Activated naive CD8-positive, alpha-beta T cell treated with anti-CD3 and anti-CD28 coated beads, Interleukin-2, amount 10 ng/mL, durations not matched to agents 7 days and 5 days (primary cell): ENCODE results near the gene NEURL3. TPM values are rescaled to one million over a fixed set of nuclear protein-coding genes. Genes with fewer than 3 reads are reported as not detected.
"Not testable (repeated sequence)": the region's sequence is repeated elsewhere in the genome, so short reads cannot be mapped to it uniquely, and the experiment has no call there.

Experiments used
- ATAC-seq: fragments of 150-1000 bp; cut with Tn5 transposase; one replicate; pipeline ENCODE4 v1.10.0; 2021; ENCODE audit warnings: low read depth, moderate library complexity
- POLR2A ChIA-PET: fragments of 350-600 bp; sonication (Branson Sonifier 250); formaldehyde crosslinking; loops from one replicate; lab custom pipeline; 2021; ENCODE audit warnings: antibody characterized with exemption; lab: Charles Lee
- DNase-seq: peaks from one replicate; pipeline ENCODE4 v3.0.0; 2021
- H3K27ac Mint-ChIP-seq: one replicate; pipeline ENCODE4 v1.8.0; 2022; ENCODE audit warnings: mild to moderate bottlenecking, mixed read lengths
- H3K27me3 Mint-ChIP-seq: one replicate; pipeline ENCODE4 v1.8.0; 2022; ENCODE audit warnings: mild to moderate bottlenecking, moderate library complexity, mixed read lengths
- H3K36me3 Mint-ChIP-seq: one replicate; pipeline ENCODE4 v1.8.0; 2021; ENCODE audit warnings: mild to moderate bottlenecking, mixed read lengths
- H3K4me1 Mint-ChIP-seq: one replicate; pipeline ENCODE4 v1.8.0; 2021; ENCODE audit warnings: mixed read lengths
- H3K4me3 Mint-ChIP-seq: one replicate; pipeline ENCODE4 v1.8.0; 2022; ENCODE audit warnings: mild to moderate bottlenecking, moderate library complexity, mixed read lengths
- H3K9me3 Mint-ChIP-seq: one replicate; pipeline ENCODE4 v1.8.0; 2021; ENCODE audit warnings: mixed read lengths
- total RNA-seq, 2 experiments: library from RNA; stranded (reverse); gene quantifications; one replicate each; pipeline ENCODE4 v1.2.3, GENCODE V29; 2021

NEURL3 gene, protein sequence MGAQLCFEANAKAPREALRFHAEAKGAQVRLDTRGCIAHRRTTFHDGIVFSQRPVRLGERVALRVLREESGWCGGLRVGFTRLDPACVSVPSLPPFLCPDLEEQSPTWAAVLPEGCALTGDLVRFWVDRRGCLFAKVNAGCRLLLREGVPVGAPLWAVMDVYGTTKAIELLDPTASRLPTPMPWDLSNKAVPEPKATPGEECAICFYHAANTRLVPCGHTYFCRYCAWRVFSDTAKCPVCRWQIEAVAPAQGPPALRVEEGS
- total RNA-seq = under 1 TPM in 1 of 2 experiments, not detected in 1; 0.17 TPM

DNA sequence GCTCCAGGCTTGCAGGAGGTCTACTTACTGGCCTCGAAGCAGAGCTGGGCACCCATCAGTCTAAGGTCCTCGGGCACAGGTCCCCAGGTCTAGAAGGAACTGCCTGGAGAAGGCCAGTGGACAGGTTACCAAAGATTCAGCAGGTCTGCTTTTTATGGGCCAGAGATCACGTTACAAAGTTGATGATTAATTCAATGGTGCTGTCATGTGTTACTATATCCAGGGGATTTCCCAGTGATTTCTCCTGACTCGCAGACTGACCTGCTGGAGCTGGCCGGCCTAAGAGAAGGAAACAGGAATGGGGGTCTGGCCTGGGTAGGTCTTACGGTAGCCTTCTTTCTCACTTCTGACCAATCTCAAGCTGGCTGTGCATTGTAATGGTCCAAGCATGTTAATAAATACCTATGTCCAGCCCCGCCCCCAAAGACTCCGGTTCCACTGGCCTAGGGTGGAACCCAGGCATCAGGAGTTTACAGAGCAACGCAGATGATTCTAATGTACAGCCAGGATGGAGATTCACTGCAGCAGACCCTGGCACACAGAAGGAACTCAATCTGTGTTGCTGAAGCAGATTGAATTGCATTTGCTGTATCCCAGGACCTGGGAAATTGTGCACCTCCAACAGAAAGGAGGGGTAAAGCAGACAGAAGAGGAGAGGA, at the start of gene NEURL3:
TSS of gene NEURL3 (minus strand) at position 127 of the 659 bp plus-strand sequence. CDS start at position 56, 71 bp downstream.
- H3K4me1 Mint-ChIP-seq = peaks cover 31% of the 10 kb centered on the region
- no peaks in the 10 kb centered on the region for H3K9me3 Mint-ChIP-seq
- H3K36me3 Mint-ChIP-seq = no peaks in the 10 kb centered on the region
- H3K27ac Mint-ChIP-seq = no peak within 1 kb of the TSS
- H3K4me3 Mint-ChIP-seq = no peak within 1 kb of the TSS
- DNase-seq = peak; percentile 13
- no peak for ATAC-seq
- POLR2A ChIA-PET = interaction anchor here (1.5 kb wide), 1 partner anchor 98 kb away, joined by 3 read pairs; no protein-coding TSS in a partner anchor
- peaks cover 3% of the 10 kb centered on the region for H3K27me3 Mint-ChIP-seq

DNA sequence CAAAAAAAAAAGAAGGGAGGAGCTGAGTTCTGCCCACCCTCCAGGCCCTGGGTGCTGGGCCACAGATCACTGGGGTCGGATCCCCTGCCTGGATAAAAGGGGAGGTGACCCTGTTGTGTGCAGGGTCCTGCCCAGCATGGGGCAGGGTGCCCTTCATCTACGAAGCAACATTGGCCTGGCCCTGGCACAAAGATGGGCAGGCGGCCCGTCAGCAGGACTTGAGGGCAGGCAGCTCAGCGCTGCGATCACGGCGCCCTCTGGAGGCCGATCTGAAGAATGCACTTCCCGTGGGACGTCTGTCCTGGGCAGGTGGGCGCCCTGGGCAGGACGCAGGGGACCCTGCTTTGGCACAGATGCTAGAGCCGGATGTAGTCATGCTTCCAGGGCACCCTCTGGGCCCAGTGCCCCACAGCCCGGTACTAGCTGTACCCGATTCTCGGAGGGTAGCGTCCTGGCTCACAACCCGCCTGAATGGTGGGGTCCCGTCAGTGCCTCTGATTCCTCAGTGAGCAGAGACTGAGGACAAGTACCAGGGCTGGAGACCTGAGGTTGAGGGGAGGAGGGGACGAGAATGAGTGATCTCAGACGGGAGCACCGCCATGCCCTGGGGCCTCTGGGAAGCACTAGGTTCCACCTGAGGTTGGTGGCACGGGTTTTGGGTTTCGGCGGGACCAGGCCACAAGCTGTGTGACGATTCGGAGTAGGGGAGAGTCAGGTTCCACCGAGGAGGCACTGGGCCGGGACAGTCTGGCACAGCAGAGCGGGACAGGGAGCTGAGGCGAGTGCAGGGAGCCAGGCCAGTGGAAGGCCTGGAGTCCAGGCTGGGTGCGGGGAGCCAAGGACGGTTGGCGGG, 49.4 kb upstream of the NEURL3 start:
- Mint-ChIP-seq H3K9me3 (no peaks in the 10 kb centered on the region), H3K27me3 (no peaks in the 10 kb centered on the region), H3K4me1 (peaks cover 8% of the 10 kb centered on the region), H3K36me3 (peaks cover 5% of the 10 kb centered on the region), H3K4me3 (no peak overlapping the region), H3K27ac (peak overlapping the region; percentile 34)
- POLR2A ChIA-PET = interaction anchor here (1.0 to 3.5 kb wide), 10 partner anchors 10 to 287 kb away, joined by 3 to 35 read pairs (median 6); partner anchors contain the start of gene ARID5A
- DNase-seq (peak; percentile 80), ATAC-seq (peak; percentile 54)

DNA sequence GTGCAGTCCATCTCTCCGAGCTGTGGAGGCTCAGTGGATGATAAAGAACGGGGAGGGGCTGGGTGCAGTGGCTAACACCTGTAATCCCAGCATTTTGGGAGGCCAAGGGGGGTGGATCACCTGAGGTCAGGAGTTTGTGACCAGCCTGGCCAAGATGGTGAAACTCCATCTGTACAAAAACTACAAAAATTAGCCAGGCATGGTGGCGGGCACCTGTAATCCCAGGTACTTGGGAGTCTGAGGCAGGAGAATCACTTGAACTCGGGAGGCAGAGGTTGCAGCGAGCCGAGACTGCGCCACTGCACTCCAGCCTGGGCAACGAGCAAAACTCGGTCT, 48.8 kb upstream of the NEURL3 start:
- not testable (repeated sequence) for H3K4me1 Mint-ChIP-seq, H3K36me3 Mint-ChIP-seq, DNase-seq, H3K27me3 Mint-ChIP-seq, H3K27ac Mint-ChIP-seq, ATAC-seq, H3K9me3 Mint-ChIP-seq
- peak overlapping the region; percentile 46 for H3K4me3 Mint-ChIP-seq
- POLR2A ChIA-PET = interaction anchor here (1.0 to 3.5 kb wide), 10 partner anchors 10 to 287 kb away, joined by 3 to 35 read pairs (median 6); partner anchors contain the start of gene ARID5A

DNA sequence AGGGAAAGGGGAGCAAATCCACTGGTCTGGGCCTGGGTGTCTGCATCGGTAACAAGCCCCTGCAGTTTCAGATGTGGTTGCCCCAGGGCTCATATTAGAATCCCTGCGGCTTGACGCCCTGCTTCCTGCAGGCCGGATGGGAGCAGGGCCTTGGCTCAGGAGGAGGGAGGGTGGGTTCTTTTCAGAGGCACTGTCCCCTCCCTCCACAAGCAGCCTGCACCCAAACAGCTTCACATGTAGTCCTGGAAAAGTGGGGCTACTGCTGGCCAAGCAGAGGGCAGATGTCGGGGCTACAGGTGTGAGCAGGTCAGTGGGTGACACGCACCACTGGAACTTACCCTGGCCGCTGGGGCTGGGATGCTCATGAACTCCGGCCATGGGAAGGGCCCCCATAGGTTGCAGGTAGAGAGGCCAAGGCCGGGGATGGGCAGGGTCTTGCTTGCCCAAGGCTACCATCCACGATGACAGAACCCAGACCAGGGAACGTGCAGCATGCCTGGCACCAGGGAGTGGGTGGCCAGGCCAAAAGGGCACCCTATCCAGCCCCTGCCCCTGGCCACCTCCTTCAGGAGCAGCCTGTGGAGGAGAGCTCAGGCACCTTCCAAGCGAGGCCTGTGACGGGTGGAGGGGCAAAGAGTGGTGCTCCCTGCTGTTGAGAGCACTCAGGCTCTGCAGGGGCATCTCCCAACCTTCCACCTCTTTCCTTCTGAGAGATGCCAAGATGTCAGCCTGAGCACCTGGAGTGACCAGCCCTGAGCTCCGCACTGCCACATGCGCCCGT, 48.2 kb upstream of the NEURL3 start:
- Mint-ChIP-seq H3K27ac (no peak overlapping the region), H3K4me1 (peaks cover 8% of the 10 kb centered on the region), H3K4me3 (peak overlapping the region; percentile 46), H3K27me3 (no peaks in the 10 kb centered on the region), H3K36me3 (peaks cover 5% of the 10 kb centered on the region), H3K9me3 (no peaks in the 10 kb centered on the region)
- ATAC-seq (no peak), DNase-seq (no peak)
- POLR2A ChIA-PET = interaction anchor here (1.0 to 3.5 kb wide), 10 partner anchors 9 to 286 kb away, joined by 3 to 35 read pairs (median 6); partner anchors contain the start of gene ARID5A

DNA sequence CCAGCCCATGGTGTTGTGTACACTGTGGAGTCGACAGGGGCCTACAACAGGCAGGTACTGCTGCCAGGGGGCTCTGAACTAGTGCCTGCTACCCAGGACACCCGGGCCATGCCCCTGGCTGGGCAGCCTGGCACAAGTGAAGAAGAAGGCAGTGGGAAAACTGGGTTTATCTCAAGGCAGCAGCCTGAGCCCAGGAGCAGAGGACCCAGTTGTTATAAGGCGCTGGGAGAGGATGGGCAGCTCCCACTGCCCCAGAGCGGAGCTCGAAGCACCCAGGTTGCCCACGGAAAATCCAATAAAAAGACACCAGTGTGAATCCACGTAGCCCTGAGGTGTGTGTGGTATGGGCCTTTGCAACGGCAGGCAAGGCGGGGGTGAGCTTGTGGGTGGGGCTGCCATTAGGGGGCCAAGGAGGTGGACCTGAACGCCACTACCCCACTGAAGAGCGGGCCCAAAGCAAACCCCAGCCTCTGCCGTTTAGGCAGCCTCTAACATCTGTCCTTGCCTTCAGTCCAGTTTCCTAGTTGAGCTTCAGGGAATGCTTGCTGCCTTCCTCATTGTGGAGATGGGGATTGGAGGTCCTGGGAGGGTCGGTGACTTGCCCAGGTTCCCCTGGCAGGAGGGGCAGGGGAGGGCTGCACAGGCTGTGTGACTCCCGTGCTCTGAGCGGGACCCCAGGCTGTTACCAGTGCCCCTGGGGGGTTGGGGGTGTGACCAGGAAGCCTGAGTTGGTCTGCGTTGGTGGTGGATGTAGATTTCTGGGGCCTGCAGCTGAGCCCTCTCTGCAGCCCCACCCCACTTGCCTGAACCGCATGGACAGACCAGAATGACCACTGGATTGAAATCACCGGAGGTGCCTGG, 47.4 kb upstream of the NEURL3 start:
- no peak overlapping the region for H3K4me3 Mint-ChIP-seq
- POLR2A ChIA-PET = interaction anchor here (0.7 to 3.5 kb wide), 4 partner anchors 14 to 34 kb away, joined by 3 to 35 read pairs (median 10); partner anchors contain the start of gene ARID5A
- peaks cover 9% of the 10 kb centered on the region for H3K4me1 Mint-ChIP-seq
- no peaks in the 10 kb centered on the region for H3K27me3 Mint-ChIP-seq
- no peak overlapping the region for H3K27ac Mint-ChIP-seq
- H3K36me3 Mint-ChIP-seq = peaks cover 6% of the 10 kb centered on the region
- no peaks in the 10 kb centered on the region for H3K9me3 Mint-ChIP-seq
- no peak for ATAC-seq
- DNase-seq = no peak

DNA sequence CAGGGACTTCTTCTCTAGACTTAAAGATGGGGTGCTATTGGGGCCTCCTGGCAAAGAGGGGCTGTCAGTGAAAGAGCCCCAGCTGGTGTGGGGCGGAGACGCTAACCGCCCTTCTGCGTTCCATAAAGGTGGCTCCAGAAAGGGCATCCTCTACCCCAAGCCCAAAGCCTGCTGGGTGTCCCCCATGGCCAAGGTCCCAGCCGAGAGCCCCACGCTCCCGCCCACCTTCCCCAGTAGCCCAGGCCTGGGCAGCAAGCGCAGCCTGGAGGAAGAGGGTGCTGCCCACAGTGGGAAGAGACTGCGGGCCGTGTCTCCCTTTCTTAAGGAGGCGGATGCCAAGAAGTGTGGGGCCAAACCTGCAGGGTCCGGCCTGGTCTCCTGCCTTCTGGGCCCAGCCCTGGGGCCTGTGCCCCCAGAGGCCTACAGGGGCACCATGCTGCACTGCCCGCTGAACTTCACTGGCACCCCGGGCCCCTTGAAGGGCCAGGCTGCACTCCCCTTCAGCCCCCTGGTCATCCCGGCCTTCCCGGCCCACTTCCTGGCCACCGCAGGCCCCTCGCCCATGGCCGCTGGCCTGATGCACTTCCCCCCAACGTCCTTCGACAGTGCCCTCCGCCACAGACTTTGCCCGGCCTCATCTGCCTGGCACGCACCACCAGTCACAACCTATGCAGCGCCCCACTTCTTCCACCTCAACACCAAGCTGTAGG, 46.6 kb upstream of the NEURL3 start:
- peak overlapping the region; percentile 63 for H3K27ac Mint-ChIP-seq
- no peak overlapping the region for H3K4me3 Mint-ChIP-seq
- no peak for ATAC-seq
- H3K27me3 Mint-ChIP-seq = no peaks in the 10 kb centered on the region
- POLR2A ChIA-PET = interaction anchor here (0.6 to 3.5 kb wide), 4 partner anchors 13 to 76 kb away, joined by 3 to 35 read pairs (median 10); partner anchors contain the start of gene ARID5A
- H3K36me3 Mint-ChIP-seq = peaks cover 10% of the 10 kb centered on the region
- H3K4me1 Mint-ChIP-seq = peaks cover 14% of the 10 kb centered on the region
- no peaks in the 10 kb centered on the region for H3K9me3 Mint-ChIP-seq
- no peak for DNase-seq

DNA sequence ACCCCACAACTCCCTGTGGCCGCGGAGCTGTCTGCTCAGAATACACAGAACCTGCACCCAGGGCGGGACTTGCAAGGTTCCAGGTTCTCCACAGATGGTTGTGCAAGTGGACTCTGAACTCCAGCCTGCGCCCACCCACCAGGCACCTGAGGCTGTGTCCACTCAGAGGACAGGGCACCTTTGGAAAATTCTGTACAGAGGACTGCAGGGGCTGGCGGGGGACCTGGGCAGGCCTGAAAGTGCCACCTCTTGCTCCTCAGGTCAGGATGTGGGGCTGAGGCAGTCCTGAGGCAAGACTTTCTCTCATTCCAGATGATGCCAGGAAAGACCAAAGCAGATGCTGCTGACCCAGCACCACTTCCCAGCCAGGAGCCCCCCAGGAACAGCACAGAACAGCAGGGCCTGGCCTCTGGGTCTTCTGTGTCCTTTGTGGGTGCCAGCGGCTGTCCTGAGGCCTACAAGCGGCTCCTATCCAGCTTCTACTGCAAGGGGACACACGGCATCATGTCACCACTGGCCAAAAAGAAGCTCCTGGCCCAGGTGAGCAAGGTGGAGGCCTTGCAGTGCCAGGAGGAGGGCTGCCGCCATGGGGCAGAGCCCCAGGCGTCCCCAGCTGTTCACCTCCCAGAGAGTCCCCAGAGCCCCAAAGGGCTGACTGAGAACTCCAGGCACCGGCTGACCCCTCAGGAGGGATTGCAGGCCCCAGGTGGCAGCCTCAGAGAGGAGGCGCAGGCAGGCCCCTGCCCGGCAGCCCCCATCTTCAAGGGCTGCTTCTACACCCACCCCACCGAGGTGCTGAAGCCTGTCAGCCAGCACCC, 45.8 kb upstream of the NEURL3 start:
- Mint-ChIP-seq H3K4me3 (no peak overlapping the region), H3K9me3 (no peaks in the 10 kb centered on the region), H3K27ac (no peak overlapping the region), H3K4me1 (peaks cover 20% of the 10 kb centered on the region), H3K36me3 (peaks cover 15% of the 10 kb centered on the region), H3K27me3 (no peaks in the 10 kb centered on the region)
- DNase-seq (no peak), ATAC-seq (no peak)
- POLR2A ChIA-PET = interaction anchor here (0.6 kb wide), 1 partner anchor 76 kb away, joined by 3 read pairs; no protein-coding TSS in a partner anchor

DNA sequence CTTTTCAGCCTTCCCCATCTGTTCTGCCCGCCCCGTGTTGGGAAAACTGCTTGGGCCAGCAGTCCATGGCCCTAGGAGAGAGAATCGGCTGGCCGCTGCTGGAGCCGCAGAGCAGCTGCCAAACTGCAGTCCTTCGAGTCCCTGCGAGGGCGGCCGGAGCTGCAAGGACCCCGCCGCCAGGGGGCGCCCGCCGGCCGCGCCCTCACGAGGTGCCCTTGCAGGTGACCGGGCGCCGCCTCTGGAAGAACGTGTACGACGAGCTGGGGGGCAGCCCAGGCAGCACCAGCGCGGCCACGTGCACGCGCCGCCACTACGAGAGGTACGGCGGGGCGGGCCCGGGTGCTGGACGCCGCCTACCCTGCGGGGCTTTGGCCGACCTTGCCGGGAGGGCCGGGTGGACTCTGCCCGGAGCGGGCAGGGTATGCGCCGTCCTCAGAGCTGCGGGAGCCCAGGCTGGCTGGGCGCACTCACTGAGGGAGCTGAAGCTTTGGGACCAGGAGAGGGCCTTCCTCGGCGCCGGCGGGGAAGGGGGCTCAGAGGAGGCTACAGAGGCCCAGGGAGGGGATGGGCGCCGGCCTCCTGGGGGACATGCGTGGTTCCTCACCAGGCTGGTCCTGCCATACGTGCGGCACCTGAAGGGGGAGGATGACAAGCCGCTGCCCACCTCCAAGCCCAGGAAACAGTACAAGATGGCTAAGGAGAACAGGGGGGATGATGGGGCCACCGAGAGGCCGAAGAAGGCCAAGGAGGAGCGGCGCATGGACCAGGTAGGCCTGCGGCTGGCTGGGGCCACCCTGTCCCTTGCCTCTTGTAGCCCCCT, 45.0 kb upstream of the NEURL3 start:
- H3K4me1 Mint-ChIP-seq = peaks cover 25% of the 10 kb centered on the region
- no peak overlapping the region for H3K4me3 Mint-ChIP-seq
- ATAC-seq (no peak), DNase-seq (no peak)
- H3K27me3 Mint-ChIP-seq = no peaks in the 10 kb centered on the region
- H3K27ac Mint-ChIP-seq = no peak overlapping the region
- H3K9me3 Mint-ChIP-seq = no peaks in the 10 kb centered on the region
- H3K36me3 Mint-ChIP-seq = peaks cover 22% of the 10 kb centered on the region
- POLR2A ChIA-PET = interaction anchor here (4.1 kb wide), 1 partner anchor 12 kb away, joined by 26 read pairs; the partner anchor contains the start of gene ARID5A

DNA sequence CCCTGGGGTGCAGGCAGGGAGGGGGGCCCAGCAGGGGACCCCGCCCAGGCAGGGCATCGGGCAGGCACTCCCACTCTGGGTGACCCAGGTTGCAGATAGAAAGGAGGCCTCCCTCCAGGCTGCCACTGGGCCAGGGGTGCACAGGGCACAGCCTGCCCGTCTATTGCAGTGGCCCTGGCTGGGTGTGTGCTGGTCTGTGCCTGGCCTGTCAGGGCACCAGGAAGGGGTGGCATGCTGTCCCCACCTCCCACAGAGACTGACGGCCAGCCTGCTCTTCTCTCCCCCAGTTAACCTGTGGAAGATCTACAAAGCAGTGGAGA, 44.3 kb upstream of the NEURL3 start:
- H3K4me1 Mint-ChIP-seq = peaks cover 29% of the 10 kb centered on the region
- no peak for ATAC-seq
- H3K27me3 Mint-ChIP-seq = no peaks in the 10 kb centered on the region
- POLR2A ChIA-PET = interaction anchor here (4.1 kb wide), 1 partner anchor 12 kb away, joined by 26 read pairs; the partner anchor contains the start of gene ARID5A
- DNase-seq = no peak
- no peaks in the 10 kb centered on the region for H3K9me3 Mint-ChIP-seq
- no peak overlapping the region for H3K4me3 Mint-ChIP-seq
- no peak overlapping the region for H3K27ac Mint-ChIP-seq
- peaks cover 27% of the 10 kb centered on the region for H3K36me3 Mint-ChIP-seq
